GM12892 (cell line): Measurements from ENCODE around the gene IRAK3.

Source experiments
- POLR2A ChIP-seq: IDR thresholded peaks from 2 replicates; pipeline ENCODE4 v1.6.1; 2011; ENCODE audit warnings: low read depth, low read length, control low read depth
- POLR2AphosphoS5 ChIP-seq: IDR thresholded peaks from 2 replicates; pipeline ENCODE4 v1.6.1; 2011; ENCODE audit warnings: low read depth, low read length, control low read depth

GRCh38 chr12:66166561-66166960 is 22.5 kb upstream of the IRAK3 start:
- TF ChIP-seq POLR2A, result no peak
- no peak for TF ChIP-seq POLR2AphosphoS5
